ENCODE results near the gene ARHGAP26.
"Not testable (repeated sequence)": the region's sequence is repeated elsewhere in the genome, so short reads cannot be mapped to it uniquely, and the experiment has no call there.

Gene ARHGAP26

DNA sequence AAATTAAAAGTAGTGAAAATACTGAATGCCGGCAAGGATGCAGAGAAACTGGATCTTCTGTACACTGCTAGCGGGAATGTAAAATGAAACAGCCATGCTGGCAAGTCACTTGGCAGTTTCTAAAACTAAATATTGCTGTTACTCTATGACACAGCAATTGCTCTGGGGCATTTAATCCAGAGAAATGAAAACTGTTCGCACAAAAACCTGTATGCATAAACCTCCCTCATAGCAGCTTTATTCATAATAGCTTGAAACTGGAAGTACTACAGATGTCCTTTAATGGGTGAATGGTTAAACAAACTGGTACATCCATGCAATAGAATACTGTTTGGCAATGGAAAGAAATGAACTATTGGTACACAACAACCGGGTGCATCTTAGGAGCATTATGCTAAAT, 167.2 kb downstream of the ARHGAP26 start:
- no peak for DNase-seq (ENCODE audit: low read depth)

DNA sequence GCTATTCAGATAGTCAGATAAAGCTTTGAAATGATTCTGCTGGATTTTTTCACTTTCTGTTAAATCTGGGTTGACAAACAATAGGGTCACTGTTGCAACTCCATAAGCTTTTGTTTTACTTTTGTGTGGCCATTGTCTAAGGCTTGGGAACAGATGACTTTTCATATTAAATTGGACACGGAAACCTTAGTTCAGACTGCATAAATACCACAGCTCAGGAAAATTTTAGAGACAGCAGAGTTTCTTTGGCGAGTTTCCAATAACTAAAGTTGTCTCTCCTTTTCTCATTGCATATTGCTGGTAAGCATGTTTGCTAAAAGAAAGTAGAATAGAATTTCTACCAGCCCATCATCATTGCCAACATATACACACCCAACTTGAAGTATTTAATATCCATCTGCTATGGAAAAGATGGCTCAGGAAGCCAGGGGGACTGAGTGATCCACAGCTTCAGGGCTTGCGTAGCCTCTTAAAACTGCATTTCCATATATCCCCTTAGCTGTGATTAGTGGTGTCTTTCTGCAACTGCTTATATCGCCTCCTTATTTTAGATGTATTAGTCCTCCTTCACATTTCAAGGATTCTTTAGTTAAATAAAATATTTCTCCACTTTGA, 168.2 kb downstream of the ARHGAP26 start:
- DNase-seq (ENCODE audit: low read depth), result no peak

DNA sequence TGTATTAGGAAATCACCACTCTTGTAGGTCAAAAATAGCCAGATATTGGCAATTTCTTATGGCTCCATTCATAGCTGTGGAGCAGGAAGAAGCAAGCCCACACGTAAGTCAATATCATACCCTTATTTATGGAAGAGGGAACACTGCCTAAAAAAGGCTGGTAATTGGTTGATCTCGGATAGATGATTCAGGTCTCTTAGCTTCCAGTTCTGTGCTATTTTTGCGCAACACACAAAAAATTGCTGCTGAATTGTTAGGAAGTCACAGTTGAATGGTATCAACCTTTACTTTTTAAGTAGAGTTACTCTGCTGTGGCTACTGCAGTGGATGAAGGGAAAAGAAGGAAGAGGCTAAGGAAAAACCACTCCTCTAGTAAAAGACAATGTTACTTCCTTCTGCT, 168.8 kb downstream of the ARHGAP26 start:
- no peak for DNase-seq (ENCODE audit: low read depth)

DNA sequence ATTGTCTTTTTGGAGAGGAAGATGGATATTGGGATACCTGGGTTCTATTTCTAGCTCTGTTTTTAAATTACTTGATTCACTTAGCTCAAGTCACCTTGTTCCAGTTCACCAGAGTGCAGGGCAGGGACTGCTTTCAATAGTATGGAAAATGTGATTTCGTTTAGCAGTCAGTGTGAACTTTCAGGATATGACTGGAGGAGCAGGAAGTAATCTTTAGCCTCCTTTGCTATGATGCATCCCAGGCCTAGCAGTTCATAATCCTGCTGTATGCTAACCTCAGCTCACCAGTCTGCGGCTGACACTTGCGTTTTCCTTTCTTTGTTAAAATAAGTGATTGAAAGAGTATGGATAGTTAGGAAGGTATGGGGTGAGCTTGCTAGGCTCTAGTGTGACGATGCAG, 169.7 kb downstream of the ARHGAP26 start:
- DNase-seq (ENCODE audit: low read depth), result no peak

DNA sequence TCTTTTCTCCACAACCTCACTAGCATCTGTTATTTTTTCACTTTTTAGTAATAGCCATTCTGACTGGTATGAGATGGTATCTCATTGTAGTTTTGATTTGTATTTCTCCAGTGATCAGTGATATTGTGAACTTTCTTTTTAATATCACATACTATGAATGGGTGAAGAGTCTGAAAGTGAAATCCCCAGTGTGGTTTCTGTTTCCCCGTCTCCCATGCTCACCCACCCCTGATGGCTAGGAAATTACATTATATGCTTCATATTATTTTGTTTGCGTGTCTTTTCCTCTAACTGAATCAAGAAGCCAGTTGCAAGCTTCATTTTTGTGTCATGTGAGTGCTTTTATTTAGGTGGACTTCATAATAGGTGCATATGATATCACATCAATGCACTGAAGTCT, 171.1 kb downstream of the ARHGAP26 start:
- no peak for DNase-seq (ENCODE audit: low read depth)

DNA sequence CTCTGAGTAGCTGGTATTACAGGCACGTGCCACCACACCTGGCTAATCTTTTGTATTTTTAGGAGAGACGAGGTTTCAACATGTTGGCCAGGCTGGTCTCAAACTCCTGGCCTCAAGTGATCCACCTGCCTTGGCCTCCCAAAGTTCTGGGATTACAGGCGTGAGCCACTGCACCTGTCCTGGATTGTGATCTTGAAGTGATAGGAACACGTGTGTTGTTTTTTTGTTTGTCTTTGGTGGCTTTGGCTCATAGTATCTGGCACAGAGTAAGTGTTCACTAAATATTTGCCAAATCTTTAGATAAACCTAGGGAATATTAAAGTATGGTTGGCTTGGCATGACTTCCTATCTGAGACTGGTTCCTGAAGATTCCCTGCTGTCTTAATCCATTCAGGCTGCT, 172.7 kb downstream of the ARHGAP26 start:
- DNase-seq (ENCODE audit: low read depth), result no peak

DNA sequence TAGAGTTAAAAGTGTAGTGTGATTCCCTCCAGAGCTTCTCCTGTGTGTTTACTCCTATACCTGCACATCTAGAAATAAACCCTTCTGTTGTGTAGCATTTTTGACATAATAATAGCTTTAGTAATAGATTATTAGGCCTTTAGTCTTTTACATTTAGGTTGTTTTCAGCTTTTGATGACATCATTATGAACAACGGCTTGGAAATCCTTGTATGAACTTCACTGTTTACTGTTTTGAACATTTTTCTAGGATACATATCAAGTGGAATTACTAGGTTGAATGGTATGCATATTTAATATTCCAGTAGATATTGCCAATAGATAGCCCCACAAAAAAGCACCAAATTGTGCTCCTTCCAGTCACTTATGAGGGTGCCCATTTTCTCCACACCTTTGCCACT, 174.0 kb downstream of the ARHGAP26 start:
- DNase-seq (ENCODE audit: low read depth), result no peak

DNA sequence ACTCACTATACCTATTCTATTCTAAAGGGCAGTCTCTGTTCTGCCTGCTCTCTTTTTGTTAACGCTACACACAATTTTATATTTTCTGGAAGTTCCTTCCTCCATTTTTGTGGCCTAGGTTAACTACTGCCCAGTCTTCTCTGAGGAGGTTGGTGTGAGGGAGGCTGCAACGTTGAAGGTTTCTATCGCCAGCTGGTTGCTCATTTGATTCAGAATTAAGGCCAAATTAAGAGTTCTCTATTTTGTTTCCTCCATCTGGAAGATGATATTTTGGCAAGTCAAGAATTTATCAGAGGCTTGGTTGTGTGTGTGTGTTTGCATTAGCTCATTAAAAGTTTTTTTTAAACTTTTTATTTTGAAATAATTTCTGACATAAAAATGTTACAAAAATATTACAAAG, 175.1 kb downstream of the ARHGAP26 start:
- DNase-seq (ENCODE audit: low read depth), result no peak

DNA sequence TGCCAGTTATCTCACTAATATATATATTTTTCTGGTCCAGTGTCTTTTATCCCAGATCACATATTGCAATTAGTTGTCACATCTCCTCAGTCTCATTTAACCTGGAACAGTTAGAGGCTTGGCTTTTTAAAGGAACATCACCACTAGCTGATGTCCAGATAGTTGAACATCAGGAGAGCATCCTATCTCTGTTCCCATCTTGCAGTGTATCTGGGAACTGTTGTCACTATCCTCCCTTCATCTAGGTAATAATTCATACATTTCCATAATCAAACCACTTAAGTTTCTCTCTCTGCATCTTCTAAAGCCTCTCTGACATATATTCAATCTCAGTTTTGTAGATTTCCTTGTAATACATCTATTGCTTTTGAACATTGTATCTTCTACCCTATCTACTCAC, 175.7 kb downstream of the ARHGAP26 start:
- DNase-seq (ENCODE audit: low read depth), result no peak

DNA sequence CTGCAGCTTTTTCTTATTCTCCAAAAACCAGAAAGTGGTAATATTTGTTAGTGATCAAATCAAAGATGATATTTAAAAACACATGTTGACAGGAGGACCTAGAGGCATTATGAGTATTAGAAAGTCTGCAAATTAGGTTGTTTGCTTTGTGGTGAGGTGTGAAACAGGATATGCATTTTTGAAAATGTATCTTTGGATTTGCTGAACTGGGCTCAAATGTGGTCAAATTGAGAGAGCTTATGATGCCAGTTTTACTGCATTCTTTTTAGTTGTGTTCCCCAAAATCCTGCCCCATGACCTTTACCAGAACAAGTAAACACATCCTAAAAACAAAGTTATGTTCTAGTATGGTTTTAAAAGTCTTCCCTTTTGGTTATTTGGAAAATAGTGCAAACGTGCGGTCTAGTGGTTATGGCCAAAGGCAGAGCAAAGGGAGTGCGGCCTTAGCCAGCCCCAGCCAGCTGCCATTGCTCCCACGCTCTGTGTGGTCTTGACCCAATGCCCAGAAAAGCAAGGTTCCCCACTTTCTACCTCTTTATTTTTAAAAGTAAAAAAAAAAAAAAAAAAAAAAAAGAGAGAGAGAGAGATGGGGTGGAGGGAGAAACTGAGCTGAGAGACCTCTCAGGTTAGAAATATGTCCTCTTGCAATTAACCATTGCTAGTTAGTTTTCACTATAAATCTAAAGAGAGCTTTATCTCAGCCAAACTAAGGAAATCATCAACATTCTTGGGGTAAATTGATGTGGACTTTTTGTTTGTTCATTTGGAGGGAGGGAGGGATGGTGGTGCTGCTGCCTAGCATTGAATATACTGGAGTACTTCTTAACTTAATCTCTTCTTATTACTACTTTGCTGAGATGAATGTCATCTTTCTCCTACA, 176.6 kb downstream of the ARHGAP26 start:
- DNase-seq (ENCODE audit: low read depth), result no peak

DNA sequence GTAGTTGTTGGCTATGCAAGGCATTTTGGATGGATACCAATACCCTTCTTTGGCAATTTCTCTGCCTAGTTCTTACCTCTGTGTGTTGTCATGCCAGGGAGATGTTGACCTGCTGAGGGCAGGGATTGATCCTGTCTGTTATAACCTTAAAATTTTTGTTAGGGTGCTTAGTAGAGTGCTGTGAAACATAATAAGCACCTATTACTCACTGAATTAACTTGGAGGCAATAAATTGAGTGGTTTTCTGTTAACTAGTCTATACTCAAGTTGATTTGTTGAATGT, 177.2 kb downstream of the ARHGAP26 start:
- no peak for DNase-seq (ENCODE audit: low read depth)

DNA sequence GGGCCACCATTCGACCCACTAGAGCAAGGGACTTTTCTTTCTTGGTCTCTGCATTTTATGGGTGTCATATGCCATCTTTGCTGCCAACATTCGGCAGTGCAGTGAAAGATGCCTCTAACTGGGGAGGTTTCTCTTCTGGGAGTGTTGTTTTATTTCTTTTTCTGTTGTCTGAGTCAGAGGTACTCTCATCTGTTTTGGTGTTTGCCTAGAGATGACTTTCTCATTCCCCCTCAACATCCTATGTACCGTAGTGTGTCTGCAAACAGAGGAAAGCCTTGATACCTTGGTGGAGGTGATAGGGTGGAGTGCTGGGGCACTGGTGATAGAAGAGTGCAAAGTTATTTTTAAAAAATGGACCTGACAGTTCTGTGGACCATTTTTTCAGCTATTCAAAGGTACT, 182.1 kb downstream of the ARHGAP26 start:
- no peak for DNase-seq (ENCODE audit: low read depth)

DNA sequence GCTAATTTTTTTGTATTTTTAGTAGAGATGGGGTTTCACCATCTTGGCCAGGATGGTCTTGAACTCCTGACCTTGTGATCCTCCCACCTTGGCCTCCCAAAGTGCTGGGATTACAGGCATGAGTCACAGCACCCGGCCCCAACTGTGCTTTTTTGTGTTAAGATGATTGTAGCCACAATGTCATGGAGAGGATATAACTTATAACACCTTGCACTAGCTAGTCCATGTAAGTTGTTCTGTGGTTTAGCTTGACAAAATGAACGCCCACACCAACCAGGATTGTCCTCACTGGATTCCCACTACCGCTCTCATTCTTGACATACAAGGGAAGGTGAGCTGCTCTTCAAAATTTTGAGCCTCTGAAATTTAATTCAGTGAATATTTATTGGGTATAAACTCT, 182.7 kb downstream of the ARHGAP26 start:
- DNase-seq (ENCODE audit: low read depth), result not testable (repeated sequence)

DNA sequence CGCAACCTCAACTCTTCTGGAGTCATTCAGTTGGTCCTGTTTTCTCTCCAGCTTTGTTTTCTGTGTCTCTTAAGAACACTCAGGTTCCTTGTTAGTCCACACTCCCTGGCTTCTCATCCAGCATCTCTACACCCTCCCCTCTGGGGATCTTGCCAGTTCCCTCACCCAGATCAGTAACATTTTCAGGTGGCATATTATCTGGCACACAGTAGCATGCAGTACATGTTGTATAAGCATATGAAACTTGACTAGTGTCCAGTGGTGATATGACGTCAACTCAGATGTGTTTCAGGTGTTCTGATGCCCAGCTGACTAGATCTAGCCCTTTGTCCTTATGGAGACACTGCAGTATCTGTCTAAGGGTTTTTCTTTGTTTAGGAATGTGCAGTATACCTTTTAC, 184.3 kb downstream of the ARHGAP26 start:
- no peak for DNase-seq (ENCODE audit: low read depth)

DNA sequence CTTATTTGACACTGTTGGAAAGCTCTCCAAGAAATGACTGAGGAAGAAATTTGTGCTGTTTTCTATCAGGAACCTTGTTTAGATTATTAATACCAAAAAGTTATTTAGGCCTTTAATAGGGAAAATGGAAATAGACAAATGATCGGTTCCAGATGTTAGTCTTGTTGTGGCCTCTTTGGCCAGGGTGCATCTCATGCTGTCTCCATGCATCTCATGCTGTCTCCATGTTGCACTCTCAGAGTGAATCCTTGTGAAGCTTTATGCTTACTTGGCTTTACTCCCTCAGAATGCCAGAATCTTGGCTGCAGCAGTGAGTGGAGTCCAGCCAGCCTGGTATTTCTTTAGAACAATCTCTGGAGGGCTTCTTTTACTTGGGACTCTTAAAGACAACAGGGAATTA, 185.5 kb downstream of the ARHGAP26 start:
- DNase-seq (ENCODE audit: low read depth), result no peak

DNA sequence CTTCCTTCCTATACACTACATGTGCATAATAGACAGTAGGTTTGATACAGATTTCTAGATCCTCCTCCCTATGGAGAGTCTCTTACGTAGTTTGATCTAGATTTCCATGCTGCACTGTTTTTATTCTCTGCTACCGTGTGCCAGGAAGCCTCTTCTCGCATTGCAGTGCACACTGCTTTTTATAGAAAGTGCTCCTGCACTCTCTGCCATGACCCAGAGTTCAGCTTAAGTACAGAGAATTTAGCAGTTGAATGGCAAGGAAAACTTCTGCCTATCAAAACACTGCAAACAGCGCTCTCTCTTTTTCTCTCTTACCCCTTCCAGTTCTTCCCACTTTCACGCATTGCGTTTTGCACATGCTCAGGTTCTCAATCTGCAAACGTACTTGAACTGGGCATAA, 187.4 kb downstream of the ARHGAP26 start:
- no peak for DNase-seq (ENCODE audit: low read depth)

DNA sequence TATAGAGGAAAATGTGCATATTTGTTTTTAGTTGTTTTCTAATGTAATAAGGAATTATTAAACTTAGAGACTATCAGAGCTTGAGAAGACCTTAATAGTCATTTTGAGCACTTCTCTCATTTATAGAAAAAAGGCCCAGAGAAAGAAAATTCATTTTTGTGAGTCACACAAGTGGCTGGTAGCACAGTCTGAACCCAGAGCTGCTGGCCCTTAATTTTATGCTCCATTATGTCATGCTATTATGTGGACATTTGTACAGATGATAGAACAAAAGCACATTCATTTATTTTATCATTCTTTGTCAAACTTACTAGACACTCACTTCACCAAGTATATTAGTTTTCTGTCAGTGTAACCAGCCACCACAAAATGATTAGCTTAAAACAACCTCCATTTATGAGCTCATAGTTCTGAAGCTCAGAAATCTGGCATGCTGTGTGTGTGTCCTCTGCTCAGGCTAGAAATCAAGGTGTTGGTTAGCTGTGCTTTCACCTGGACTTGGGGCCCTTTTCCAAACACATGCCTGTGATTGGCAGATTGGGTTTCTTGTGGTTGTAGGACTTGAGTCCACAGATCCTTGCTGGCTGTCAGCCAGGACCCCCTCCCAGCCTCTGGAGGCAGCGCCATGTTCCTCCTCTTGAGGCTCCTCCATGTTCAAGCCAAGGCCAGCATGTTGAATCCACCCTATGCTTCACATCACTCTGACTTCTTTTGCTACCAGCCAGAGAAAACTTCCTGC, 188.9 kb downstream of the ARHGAP26 start:
- DNase-seq (ENCODE audit: low read depth), result no peak

DNA sequence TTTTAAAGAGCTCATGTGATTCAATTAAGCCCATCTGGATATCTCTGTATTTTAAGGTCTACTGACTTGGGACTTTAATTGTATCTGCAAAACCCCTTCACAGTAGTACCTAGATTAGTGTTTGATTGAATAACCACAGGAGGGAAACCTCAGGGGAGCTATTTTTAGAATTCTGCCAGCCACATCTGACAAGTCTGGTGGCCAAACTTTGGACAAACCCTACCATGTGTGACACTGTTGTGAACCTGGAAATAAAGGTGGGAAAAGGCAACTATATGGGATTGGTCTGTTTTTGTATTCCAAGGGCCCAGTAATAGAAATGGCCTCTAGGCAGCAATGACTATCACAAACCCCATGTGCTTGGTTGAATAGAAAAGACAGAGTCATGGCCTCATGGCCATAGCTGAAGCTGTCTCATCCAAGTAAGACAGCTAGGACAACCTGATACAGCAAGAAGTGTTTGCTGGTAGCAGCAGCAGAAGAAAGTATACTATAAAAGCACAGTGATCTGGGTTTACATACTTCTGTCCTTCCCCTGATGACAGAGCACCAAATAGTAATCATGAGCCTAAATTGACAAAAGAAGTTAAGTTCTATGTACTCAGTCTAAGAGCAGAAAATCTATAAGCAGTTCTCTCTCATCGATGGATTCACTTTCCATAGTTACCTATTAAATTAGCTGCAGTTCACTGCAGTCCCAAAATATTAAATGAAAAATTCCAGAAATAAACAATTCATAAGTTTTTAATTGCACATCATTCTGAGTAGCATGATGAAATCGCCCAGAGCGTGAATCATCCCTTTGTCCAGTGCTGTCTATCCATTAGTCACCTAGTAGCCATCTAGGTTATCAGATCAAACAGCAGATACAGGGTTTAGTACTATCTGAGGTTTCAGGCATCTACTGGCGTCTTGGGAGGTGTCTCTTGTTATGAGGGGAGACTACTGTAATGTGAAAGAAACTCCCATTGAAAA, 189.8 kb downstream of the ARHGAP26 start:
- DNase-seq (ENCODE audit: low read depth), result no peak

DNA sequence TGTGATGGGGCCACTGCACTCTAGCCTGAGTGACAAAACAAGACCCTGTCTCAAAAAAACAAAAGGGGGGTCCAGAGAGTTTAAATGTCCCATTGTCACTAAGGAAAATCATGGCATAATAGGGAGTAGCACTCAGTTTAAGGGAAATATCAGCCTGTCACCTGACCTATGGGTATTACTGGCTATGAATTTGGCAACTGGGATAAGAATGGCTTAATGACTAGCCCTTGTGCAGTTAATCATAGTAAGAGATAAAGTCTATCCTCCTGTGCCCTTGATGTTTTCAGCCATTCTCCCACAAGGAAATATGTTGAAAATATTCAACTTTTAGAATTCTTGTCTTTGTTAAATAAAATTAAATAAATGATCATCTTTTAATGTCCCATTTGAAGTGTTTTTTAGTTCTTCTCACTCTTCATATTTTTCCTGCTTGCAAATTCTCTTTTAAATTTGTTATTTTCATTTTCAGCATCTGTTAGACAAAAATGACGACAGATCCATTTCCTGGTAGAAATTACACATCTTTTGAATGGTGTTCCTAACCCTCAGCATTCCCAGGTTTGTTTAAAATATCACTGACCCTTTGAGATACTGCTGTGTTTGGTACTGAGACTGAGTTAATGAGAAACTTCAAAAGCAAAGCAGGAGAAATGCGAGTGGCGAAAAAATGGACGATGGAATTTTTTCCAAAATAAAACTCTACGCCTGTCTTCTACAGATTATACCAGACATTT, 191.4 kb downstream of the ARHGAP26 start:
- DNase-seq (ENCODE audit: low read depth), result no peak

DNA sequence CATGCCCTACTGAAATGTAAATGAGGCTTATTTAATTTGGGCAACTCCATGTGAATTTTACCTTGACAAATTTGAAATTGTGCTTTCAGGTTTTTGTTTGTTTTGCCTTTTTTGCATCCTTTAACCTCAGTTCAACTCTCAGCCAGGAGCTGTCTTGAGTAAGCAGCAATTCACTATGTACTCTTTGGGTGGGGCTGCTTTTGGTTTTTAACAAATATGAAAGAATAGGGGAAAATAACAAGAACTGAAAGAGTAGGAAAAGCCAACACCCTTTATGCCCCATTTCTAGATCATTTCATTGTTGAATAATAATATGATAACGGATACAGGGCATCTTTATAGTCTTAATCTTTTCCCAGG, 192.0 kb downstream of the ARHGAP26 start:
- DNase-seq (ENCODE audit: low read depth), result no peak
